IgD-negative memory B cell (primary cell): ENCODE measurements around the gene PCDH9. TPM values are rescaled to one million over a fixed set of nuclear protein-coding genes. Genes with fewer than 3 reads are reported as not detected.

Experiments used
- H3K27ac Mint-ChIP-seq, 3 donors: one replicate each; pipeline ENCODE4 v1.8.0; 2020 to 2022; ENCODE audit warnings: mild to moderate bottlenecking in 3 of 3, mixed read lengths in 3 of 3, moderate library complexity in 1 of 3
- H3K27me3 Mint-ChIP-seq: one replicate; pipeline ENCODE4 v1.8.0; 2021; ENCODE audit warnings: mixed read lengths
- H3K36me3 Mint-ChIP-seq: one replicate; pipeline ENCODE4 v1.8.0; 2020; ENCODE audit warnings: mild to moderate bottlenecking, mixed read lengths
- H3K4me1 Mint-ChIP-seq, 3 donors: one replicate each; pipeline ENCODE4 v1.8.0; 2020 to 2022; ENCODE audit warnings: mixed read lengths in 3 of 3, mild to moderate bottlenecking in 1 of 3
- H3K4me3 Mint-ChIP-seq, 4 donors: one replicate each; pipeline ENCODE4 v1.8.0; 2020 to 2022; ENCODE audit warnings: mild to moderate bottlenecking in 4 of 4, mixed read lengths in 4 of 4, moderate library complexity in 3 of 4
- H3K9me3 Mint-ChIP-seq, 3 donors: one replicate each; pipeline ENCODE4 v1.8.0; 2020 to 2021; ENCODE audit warnings: mixed read lengths in 3 of 3, mild to moderate bottlenecking in 1 of 3
- polyA plus RNA-seq: library from polyadenylated mRNA; unstranded; fragments of 300-500 nt; fragmentation: Illumina TruSeq; gene quantifications from one replicate; pipeline ENCODE4 v1.2.3, GENCODE V29; 2021

The PCDH9 gene
- polyA plus RNA-seq, 1 donor from 2014 or later, result 2.3 TPM

DNA sequence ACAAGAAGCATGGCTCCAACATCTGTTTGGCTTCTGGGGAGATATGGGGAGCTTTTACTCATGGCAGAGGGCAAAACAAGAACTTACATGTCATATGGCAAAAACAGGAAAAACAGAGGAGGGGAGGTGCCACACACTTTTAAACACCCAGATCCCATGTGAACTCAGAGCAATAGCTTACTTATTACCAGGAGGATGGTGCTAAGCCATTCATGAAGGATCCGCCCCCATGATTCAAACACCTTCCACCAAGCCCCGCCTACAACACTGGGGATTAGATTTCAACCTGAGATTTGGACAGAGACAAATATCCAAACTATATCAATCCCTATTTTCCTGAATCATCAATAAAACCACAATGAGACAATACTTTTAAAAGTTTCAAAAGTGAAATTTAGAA, 712.1 kb downstream of the PCDH9 start:
- no peak overlapping the region for H3K27ac Mint-ChIP-seq

DNA sequence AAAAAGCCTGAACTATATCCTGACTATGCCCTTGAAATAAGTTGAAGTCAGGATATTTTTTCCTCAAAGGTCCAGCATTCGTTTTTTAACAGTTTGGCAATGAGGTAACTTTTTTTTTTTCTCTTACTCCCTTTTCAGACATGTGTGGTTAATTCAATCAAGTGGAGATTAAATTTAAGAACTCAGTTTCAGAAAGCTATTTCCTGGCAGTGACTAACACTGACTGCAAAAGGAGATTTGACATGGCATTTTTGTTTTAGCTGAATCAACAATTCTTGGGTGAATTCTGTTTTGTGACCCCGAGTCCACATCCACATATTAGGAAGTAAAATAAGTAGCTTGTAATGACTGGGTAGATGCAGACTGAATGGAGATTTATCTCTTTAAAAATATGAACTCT, 716.4 kb downstream of the PCDH9 start:
- Mint-ChIP-seq H3K27me3 (no peaks in the 10 kb centered on the region), H3K36me3 (no peaks in the 10 kb centered on the region), H3K4me1 (peaks cover 0 to 2% (median 2%) of the 10 kb centered on the region in 3 donors), H3K27ac (no peak overlapping the region), H3K9me3 (peaks cover 2 to 5% (median 2%) of the 10 kb centered on the region in 3 donors), H3K4me3 (no peak overlapping the region)

More for the DNA sequence above, 712.1 kb downstream of the PCDH9 start:
- peaks cover 0 to 2% (median 0%) of the 10 kb centered on the region in 3 donors for H3K4me1 Mint-ChIP-seq
- peaks cover 0 to 2% (median 0%) of the 10 kb centered on the region in 3 donors for H3K9me3 Mint-ChIP-seq
- H3K27me3 Mint-ChIP-seq, result no peaks in the 10 kb centered on the region
- no peaks in the 10 kb centered on the region for H3K36me3 Mint-ChIP-seq
- no peak overlapping the region for H3K4me3 Mint-ChIP-seq

DNA sequence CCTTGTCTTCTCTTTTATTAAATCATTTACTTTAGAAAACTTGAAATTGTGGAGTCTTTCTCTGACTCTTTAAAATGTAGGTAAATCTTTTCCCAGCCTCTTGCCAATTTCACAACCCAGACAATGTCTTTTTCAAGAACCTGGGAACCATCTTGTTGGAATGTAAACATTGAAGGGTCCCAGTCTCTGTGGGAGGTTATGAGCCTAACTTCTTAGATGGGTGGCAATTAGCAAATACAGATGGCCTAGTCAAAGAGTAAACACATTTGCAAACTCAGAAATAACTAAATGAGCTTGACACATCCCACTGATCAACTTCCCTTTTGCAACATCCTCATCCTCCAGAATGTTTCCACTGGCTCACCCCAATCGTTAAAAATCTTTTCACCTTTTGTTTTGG, 721.0 kb downstream of the PCDH9 start:
- no peaks in the 10 kb centered on the region for H3K27me3 Mint-ChIP-seq
- H3K4me1 Mint-ChIP-seq, result peaks cover 0 to 2% (median 0%) of the 10 kb centered on the region in 3 donors
- H3K36me3 Mint-ChIP-seq, result no peaks in the 10 kb centered on the region
- H3K9me3 Mint-ChIP-seq, result peaks cover 2 to 5% (median 4%) of the 10 kb centered on the region in 3 donors
- no peak overlapping the region for H3K4me3 Mint-ChIP-seq
- no peak overlapping the region for H3K27ac Mint-ChIP-seq

DNA sequence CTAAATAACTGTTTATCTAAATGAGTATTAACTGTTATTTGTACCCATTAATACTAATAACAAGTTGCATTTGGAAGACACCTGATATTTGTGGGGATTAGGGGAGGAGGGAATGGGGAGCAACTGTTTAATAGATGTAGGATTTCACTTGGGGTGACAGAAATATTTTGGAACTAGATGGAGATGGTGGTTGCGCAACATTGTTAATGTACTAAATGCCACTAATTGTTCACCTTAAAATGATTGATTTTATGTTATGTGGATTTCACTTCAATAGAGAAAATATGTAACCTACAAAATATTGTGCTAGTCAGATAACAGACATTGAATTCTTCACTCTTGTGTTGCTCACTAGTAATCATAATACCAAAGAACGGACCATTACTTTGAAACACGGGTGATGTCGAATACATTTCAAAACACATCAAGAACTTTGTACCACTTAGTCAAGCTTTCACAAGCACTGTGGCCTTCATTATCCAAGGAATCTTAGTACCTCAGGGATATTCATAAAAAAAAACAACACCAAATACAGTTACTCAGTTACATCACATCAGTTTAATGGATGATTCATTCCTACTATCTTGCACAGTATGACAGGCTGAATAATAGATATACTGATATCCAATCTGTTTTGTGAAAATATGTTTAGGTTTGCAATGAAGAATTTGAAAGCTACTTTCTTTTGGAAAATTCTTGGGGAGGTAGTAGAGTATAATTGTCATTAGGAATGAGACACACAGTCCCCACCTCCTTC, 721.8 kb downstream of the PCDH9 start:
- peaks cover 2 to 5% (median 4%) of the 10 kb centered on the region in 3 donors for H3K9me3 Mint-ChIP-seq
- no peaks in the 10 kb centered on the region for H3K27me3 Mint-ChIP-seq
- H3K4me3 Mint-ChIP-seq, result peak overlapping the region in 1 of 4 donors; percentile 10
- H3K36me3 Mint-ChIP-seq, result no peaks in the 10 kb centered on the region
- no peak overlapping the region for H3K27ac Mint-ChIP-seq
- peaks cover 0 to 2% (median 0%) of the 10 kb centered on the region in 3 donors for H3K4me1 Mint-ChIP-seq

DNA sequence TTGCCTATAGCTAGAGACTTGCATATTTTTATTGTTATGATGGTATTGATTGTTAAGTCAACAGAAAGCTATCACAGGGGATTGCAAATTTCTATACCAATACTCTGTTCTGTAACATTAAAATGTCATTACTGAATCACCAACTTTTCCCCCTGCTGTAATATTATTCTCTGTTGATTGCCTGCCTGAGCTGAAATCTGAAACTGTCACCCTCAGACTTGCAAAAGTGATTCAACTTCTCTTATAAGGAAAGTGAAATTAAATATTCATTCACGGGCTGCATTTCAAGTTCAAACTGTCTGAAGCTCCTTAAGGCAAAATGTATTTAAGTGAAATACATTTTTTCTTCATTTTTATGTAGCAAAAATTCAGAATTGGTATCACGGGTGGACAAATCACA, 723.2 kb downstream of the PCDH9 start:
- Mint-ChIP-seq H3K27me3 (no peaks in the 10 kb centered on the region), H3K27ac (no peak overlapping the region), H3K4me3 (no peak overlapping the region)

DNA sequence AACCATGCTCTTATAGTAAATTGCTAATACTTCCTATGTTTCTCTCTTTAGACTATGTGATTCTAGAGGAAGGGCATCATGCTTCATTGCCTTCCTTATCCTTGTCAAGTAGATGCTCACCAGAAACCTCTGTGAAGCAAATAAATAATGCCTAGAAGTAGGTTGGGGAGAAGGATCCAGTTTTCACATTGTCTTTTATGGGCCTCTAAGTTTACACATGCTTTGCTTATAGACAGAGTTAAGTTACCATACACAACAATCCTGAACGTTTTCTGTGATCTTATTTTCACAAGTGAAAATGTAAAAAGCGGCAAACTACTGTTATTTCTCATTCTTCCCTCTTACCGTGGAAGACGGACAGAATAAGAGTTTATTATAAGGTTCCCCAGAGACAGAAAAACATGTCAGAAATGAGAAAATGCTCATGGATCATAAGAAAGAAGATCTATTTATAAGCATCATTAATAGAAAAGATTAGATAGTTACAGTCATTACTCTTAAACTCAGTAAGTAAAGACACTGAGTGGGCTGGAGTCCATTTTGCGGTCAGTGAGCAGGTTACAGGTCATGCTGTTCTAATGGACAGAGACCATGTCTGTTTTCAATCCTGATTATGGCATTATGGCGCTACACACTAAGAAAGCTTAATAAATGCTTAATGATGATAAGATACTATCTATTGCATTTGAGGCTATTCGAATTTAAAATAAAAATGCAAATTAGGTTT, 723.9 kb downstream of the PCDH9 start:
- H3K27me3 Mint-ChIP-seq, result no peaks in the 10 kb centered on the region
- H3K36me3 Mint-ChIP-seq, result no peaks in the 10 kb centered on the region
- peaks cover 2 to 5% (median 4%) of the 10 kb centered on the region in 3 donors for H3K9me3 Mint-ChIP-seq
- H3K4me3 Mint-ChIP-seq, result no peak overlapping the region
- no peak overlapping the region for H3K27ac Mint-ChIP-seq
- H3K4me1 Mint-ChIP-seq, result peaks cover 0 to 2% (median 0%) of the 10 kb centered on the region in 3 donors

More for the DNA sequence above, 723.2 kb downstream of the PCDH9 start:
- Mint-ChIP-seq H3K9me3 (peaks cover 2 to 5% (median 4%) of the 10 kb centered on the region in 3 donors), H3K4me1 (peaks cover 0 to 2% (median 0%) of the 10 kb centered on the region in 3 donors), H3K36me3 (no peaks in the 10 kb centered on the region)

DNA sequence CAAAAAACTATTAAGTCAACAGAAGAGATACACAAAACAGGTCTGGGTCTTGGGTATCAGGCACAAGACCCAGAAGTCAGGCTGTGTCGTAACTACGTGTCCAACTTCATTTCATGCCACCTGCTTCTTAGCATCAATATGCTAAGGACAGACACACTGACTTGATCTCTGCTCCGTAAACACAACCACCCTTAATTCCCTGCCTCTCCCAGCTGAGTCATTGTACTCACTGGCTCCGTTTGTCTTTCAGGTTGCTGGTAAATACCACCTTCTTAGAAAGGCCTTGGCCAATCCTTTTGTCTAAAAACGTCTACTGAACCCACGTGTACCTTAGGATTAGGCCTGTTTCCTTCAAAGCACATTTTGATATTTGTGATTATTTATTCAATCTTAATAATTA, 726.2 kb downstream of the PCDH9 start:
- Mint-ChIP-seq H3K4me3 (no peak overlapping the region), H3K27ac (no peak overlapping the region), H3K36me3 (no peaks in the 10 kb centered on the region), H3K4me1 (no peaks in the 10 kb centered on the region), H3K27me3 (no peaks in the 10 kb centered on the region), H3K9me3 (peaks cover 0 to 4% (median 0%) of the 10 kb centered on the region in 3 donors)

DNA sequence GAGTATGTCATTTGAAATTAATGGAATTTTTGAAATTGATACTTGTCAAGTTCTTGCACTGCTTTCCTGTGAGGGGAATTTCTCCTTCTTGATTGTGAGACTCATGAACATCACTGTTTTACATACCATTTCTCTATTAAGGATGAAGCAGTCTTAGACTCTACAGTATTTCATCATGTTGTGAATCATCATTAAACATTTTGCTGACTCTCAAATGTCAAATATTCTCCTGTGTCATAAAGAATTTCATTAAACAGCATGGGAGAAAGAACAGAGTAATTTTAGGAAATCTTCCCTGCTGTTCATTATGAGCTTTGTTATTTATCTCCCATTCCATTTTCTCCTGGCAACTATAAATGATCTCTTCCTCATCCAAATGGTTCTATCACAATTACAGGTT, 729.0 kb downstream of the PCDH9 start:
- H3K36me3 Mint-ChIP-seq, result no peaks in the 10 kb centered on the region
- H3K9me3 Mint-ChIP-seq, result peaks cover 0 to 3% (median 0%) of the 10 kb centered on the region in 3 donors
- H3K4me3 Mint-ChIP-seq, result no peak overlapping the region
- H3K27ac Mint-ChIP-seq, result no peak overlapping the region
- no peaks in the 10 kb centered on the region for H3K4me1 Mint-ChIP-seq
- H3K27me3 Mint-ChIP-seq, result no peaks in the 10 kb centered on the region

DNA sequence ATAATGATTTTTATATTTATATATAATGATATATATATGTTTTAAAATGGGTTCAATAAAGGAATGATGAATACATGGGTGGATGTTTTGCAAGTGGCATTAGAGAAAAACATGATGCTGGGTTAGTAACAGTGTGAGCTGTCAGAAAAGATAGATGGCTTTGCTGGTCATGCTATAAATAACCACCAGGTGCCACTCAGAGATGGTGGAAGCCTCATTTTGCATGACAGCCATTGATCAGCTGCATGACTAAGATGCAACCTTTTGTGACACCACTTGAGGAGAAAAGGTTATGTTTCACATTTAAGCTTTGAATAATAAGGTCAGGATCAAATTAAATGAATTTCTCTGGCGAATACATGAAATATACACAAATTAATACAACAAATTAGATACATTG, 737.7 kb downstream of the PCDH9 start:
- Mint-ChIP-seq H3K27ac (no peak overlapping the region), H3K4me1 (no peaks in the 10 kb centered on the region), H3K9me3 (peaks cover 0 to 4% (median 0%) of the 10 kb centered on the region in 3 donors), H3K36me3 (no peaks in the 10 kb centered on the region), H3K27me3 (no peaks in the 10 kb centered on the region), H3K4me3 (no peak overlapping the region)

DNA sequence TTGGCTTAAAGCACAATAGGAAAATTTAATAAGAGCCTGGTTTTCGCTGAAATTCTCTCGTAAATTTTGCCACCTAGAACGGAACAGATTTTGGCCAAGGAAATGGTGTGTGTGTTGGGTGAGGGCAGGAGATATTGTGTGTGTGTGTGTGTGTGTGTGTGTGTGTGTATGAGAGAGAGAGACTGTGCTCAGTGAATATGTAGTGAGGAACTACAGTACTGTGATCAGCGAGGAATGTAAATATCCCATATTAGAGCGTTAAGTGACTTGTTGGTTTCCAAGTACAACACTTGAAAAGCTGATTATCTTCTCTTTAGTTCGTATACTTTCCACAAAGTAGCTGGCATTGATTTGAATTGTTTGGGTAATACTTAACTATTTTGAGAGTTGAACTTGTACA, 738.9 kb downstream of the PCDH9 start:
- Mint-ChIP-seq H3K36me3 (no peaks in the 10 kb centered on the region), H3K27ac (no peak overlapping the region), H3K4me3 (no peak overlapping the region), H3K4me1 (no peaks in the 10 kb centered on the region), H3K9me3 (peaks cover 0 to 4% (median 0%) of the 10 kb centered on the region in 3 donors), H3K27me3 (no peaks in the 10 kb centered on the region)

DNA sequence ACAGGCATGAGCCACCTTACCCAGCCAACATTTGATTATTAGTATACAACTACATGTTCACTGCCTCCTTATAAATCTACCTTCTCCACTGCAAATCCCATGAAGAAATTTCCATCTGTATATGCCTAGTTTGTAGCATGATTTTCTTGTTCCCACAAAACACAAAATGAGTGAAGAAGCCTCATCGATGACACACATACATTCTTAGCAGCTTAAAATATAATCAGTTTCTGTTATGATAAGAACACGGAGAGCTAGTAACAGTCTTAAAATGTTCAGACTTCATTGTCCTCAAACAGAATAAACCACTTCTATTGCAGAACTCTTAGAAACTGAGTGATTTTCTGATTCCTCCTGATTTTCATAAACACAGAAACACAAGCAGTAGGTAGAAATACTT, 740.5 kb downstream of the PCDH9 start:
- Mint-ChIP-seq H3K9me3 (no peaks in the 10 kb centered on the region), H3K4me3 (no peak overlapping the region), H3K27me3 (no peaks in the 10 kb centered on the region), H3K36me3 (no peaks in the 10 kb centered on the region), H3K4me1 (no peaks in the 10 kb centered on the region), H3K27ac (no peak overlapping the region)

DNA sequence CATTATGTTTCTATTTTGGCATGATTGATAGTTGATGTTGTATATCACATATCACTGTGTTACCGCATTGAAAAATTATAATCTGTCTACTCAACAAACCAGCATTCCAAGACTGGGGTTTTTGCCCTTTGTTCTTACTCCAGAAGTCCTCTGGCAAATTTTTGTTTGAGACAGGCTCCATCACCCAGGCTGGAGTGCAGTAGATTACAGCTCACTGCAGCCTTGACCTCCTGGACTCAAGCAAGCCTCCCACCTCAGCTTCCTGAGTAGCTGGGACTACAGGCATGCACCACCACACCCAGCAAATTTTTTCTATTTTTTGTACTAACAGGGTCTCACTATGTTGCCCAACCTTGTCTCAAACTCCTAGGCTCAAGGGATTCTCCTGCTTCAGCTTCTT, 741.0 kb downstream of the PCDH9 start:
- H3K36me3 Mint-ChIP-seq, result no peaks in the 10 kb centered on the region
- no peaks in the 10 kb centered on the region for H3K27me3 Mint-ChIP-seq
- no peaks in the 10 kb centered on the region for H3K9me3 Mint-ChIP-seq
- H3K4me1 Mint-ChIP-seq, result no peaks in the 10 kb centered on the region
- H3K27ac Mint-ChIP-seq, result no peak overlapping the region
- no peak overlapping the region for H3K4me3 Mint-ChIP-seq

DNA sequence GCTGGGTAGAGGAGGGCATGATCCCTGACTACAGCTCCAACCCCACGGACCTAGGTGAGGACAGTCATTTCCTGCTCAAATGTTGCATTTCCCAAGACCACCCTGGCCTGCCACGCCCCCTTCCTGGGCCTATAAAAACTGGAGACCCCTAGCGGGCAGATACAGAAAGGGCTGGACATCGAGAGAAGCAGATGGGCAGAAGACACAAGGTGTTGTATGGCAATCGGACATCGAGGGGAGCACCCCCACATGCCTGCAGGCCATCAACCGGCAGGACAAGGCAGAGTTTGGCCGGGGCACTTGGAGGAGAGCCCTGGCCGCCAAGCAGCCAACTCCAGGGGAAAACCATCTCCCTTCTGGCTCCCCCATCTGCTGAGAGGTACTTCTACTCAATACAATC, 746.4 kb downstream of the PCDH9 start:
- no peak overlapping the region for H3K4me3 Mint-ChIP-seq
- H3K9me3 Mint-ChIP-seq, result peaks cover 0 to 7% (median 0%) of the 10 kb centered on the region in 3 donors
- no peaks in the 10 kb centered on the region for H3K36me3 Mint-ChIP-seq
- H3K27me3 Mint-ChIP-seq, result no peaks in the 10 kb centered on the region
- no peak overlapping the region for H3K27ac Mint-ChIP-seq
- H3K4me1 Mint-ChIP-seq, result no peaks in the 10 kb centered on the region

DNA sequence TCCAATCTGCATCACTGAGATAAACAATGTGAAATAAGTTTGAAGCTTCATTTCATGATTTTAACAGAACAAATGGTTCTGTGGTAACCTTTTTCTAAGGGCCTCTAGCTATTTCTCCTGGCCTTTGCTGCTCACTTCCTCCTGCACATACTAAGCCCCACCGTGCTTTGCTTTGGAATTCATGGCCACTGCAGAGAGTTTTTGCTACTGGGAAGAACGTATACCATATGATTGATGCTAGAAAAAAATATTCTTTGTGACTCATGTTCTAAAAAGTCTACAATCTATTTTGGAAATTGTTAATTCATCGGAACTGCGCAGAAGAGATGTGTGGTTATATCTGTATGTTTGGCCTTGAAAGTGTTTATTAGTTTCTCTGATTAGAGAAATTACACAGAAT, 747.3 kb downstream of the PCDH9 start:
- Mint-ChIP-seq H3K27ac (no peak overlapping the region), H3K4me1 (no peaks in the 10 kb centered on the region), H3K4me3 (no peak overlapping the region), H3K36me3 (no peaks in the 10 kb centered on the region), H3K27me3 (no peaks in the 10 kb centered on the region), H3K9me3 (peaks cover 0 to 7% (median 0%) of the 10 kb centered on the region in 3 donors)

DNA sequence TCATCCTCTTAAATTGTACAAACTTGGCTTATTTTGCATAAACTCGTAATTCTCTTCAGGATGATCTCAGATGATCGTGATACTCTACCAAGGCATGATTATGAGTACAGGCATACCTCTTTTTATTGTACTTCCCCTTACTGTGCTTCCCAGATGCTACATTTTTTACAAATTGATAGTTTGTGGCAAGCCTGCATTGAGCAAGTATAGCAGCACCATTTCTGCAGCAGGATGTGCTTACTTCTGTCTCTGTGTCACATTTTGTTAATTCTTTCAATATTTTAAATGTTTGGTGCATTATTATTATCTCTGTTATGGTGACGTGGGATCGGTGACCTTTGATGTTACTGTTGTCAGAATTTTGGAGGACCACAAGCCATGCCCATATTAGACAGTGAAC, 752.3 kb downstream of the PCDH9 start:
- Mint-ChIP-seq H3K27ac (no peak overlapping the region), H3K4me1 (no peaks in the 10 kb centered on the region), H3K9me3 (peaks cover 0 to 7% (median 2%) of the 10 kb centered on the region in 3 donors), H3K27me3 (no peaks in the 10 kb centered on the region), H3K4me3 (no peak overlapping the region), H3K36me3 (no peaks in the 10 kb centered on the region)
